ENCODE measurements around the gene SPRYD3.

SPRYD3 gene

DNA sequence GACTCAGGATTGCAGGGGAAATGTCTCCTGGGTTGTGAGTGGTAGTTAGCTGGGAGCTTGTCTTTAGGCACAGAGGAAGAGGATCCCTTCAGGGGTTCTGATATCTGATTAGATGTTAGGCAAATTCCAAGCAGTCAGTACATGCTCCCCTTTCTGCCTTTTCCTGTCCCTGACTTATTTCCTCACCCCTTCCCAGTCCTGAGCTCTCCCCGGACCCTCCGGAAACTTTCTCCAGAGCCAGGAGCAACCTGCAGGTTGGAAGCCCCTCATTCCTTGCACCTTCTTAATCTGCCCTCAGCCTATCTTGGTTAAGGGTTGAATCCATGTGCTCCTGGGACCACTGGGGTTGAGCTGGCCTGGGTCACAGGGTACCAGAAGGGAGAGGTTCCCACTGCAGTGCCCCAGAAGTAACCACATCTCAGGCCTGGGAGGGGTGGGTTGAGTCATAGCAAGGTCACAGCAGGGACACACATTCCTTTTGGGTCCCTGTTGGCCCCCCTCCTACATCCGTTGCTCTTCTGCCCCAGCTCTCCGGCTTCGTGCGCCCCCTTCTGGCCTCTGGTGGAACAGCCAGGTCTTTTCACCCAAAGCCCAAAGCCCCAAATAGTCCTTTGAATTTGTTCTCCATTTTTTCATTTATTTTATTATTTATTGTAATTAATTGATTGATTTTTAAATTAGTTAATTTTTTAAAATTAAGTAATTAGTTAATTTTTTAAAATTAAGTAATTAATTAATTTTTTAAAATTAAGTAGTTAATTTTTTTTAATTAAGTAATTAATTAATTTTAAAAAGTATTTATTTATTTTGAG, 20.1 kb upstream of the SPRYD3 start (continued):
- TF ChIP-seq, protein P1, sequence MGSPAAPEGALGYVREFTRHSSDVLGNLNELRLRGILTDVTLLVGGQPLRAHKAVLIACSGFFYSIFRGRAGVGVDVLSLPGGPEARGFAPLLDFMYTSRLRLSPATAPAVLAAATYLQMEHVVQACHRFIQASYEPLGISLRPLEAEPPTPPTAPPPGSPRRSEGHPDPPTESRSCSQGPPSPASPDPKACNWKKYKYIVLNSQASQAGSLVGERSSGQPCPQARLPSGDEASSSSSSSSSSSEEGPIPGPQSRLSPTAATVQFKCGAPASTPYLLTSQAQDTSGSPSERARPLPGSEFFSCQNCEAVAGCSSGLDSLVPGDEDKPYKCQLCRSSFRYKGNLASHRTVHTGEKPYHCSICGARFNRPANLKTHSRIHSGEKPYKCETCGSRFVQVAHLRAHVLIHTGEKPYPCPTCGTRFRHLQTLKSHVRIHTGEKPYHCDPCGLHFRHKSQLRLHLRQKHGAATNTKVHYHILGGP (tag by site-specific recombination; IDR thresholded peaks at IDR 0.05) = no peak
- TF ChIP-seq BCL11A (tag by site-specific recombination; IDR thresholded peaks at IDR 0.05; ENCODE audit: low read depth) = 0 out of 2 replicates have a peak, but pooled peaks have one; percentile 34
- TF ChIP-seq KLF8 (tag by site-specific recombination; IDR thresholded peaks at IDR 0.05) = peak; percentile 75

DNA sequence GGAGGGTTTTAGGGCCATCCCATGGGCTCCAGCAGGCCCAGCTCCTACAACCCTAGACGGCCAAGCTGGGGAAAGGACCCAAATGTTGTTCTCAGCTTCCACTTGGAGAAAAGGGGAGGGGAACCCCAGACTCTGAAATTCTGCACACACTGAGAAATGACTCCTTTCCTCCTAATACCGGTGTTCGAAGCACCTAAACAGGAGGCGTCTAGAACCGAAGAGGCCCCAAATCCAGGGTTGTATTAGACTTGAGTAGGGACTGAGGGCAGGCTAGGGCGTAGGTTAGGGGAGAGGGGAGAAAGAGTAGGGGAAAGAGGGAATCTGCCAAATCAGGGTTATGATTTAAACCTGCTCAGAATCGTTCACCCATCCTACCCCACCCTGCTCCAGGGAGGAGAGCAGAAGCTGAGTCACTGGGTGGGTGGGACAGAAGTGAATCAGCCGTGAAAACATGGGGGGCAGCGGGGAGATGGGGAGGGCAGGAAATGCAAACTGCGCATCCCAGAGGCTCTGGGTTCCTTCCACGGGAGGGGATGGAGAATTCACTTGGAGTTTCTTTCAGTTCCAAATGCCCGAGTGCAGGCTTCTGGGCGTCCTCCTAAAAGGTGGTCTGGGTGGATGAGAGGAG, 19.3 kb upstream of the SPRYD3 start:
- no peak overlapping the region; the same call in 1 of the 2 replicates for H3K27ac ChIP-seq (ENCODE audit: extremely low read depth, low read depth, low read length)
- TF ChIP-seq, protein P2, sequence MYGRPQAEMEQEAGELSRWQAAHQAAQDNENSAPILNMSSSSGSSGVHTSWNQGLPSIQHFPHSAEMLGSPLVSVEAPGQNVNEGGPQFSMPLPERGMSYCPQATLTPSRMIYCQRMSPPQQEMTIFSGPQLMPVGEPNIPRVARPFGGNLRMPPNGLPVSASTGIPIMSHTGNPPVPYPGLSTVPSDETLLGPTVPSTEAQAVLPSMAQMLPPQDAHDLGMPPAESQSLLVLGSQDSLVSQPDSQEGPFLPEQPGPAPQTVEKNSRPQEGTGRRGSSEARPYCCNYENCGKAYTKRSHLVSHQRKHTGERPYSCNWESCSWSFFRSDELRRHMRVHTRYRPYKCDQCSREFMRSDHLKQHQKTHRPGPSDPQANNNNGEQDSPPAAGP (tag by site-specific recombination; IDR thresholded peaks at IDR 0.05) = peak; percentile 94
- TF ChIP-seq, protein P3, sequence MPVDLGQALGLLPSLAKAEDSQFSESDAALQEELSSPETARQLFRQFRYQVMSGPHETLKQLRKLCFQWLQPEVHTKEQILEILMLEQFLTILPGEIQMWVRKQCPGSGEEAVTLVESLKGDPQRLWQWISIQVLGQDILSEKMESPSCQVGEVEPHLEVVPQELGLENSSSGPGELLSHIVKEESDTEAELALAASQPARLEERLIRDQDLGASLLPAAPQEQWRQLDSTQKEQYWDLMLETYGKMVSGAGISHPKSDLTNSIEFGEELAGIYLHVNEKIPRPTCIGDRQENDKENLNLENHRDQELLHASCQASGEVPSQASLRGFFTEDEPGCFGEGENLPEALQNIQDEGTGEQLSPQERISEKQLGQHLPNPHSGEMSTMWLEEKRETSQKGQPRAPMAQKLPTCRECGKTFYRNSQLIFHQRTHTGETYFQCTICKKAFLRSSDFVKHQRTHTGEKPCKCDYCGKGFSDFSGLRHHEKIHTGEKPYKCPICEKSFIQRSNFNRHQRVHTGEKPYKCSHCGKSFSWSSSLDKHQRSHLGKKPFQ (tag by site-specific recombination; IDR thresholded peaks at IDR 0.05) = no peak
- TF ChIP-seq, protein P4, sequence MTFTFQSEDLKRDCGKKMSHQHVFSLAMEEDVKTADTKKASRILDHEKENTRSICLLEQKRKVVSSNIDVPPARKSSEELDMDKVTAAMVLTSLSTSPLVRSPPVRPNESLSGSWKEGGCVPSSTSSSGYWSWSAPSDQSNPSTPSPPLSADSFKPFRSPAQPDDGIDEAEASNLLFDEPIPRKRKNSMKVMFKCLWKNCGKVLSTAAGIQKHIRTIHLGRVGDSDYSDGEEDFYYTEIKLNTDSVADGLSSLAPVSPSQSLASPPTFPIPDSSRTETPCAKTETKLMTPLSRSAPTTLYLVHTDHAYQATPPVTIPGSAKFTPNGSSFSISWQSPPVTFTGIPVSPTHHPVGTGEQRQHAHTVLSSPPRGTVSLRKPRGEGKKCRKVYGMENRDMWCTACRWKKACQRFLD (tag by site-specific recombination; IDR thresholded peaks at IDR 0.05) = no peak
- TF ChIP-seq, protein P5, sequence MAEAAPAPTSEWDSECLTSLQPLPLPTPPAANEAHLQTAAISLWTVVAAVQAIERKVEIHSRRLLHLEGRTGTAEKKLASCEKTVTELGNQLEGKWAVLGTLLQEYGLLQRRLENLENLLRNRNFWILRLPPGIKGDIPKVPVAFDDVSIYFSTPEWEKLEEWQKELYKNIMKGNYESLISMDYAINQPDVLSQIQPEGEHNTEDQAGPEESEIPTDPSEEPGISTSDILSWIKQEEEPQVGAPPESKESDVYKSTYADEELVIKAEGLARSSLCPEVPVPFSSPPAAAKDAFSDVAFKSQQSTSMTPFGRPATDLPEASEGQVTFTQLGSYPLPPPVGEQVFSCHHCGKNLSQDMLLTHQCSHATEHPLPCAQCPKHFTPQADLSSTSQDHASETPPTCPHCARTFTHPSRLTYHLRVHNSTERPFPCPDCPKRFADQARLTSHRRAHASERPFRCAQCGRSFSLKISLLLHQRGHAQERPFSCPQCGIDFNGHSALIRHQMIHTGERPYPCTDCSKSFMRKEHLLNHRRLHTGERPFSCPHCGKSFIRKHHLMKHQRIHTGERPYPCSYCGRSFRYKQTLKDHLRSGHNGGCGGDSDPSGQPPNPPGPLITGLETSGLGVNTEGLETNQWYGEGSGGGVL (tag by site-specific recombination; IDR thresholded peaks at IDR 0.05) = 0 out of 2 replicates have a peak, but pooled peaks have one; percentile 5
- TF ChIP-seq KLF1 (tag by site-specific recombination; IDR thresholded peaks at IDR 0.05) = peak; percentile 71
- 0 out of 2 replicates have a peak, but pooled peaks have one; percentile 29 for TF ChIP-seq ZNF366 (tag by site-specific recombination; conservative IDR thresholded peaks at IDR 0.05)
- no peak for TF ChIP-seq MYNN (tag by site-specific recombination; IDR thresholded peaks at IDR 0.05; ENCODE audit: borderline replicate concordance)
- TF ChIP-seq EGR2 (tag by site-specific recombination; IDR thresholded peaks at IDR 0.05; ENCODE audit: low read depth) = 0 out of 2 replicates have a peak, but pooled peaks have one; percentile 5
- POLR2A ChIA-PET = interaction anchor here (0.9 to 1.8 kb wide), 6 partner anchors 19 to 52 kb away, joined by 3 to 17 read pairs (median 8); partner anchors contain the start of gene SPRYD3
- CTCF ChIA-PET = interaction anchor here (0.5 to 7.8 kb wide), 30 partner anchors 8 to 816 kb away, joined by 3 to 264 read pairs (median 4); partner anchors contain the start of genes SPRYD3 and TNS2
- H3K4me3 ChIP-seq (ENCODE audit: low read depth, low read length) = no peak overlapping the region
- H3K36me3 ChIP-seq (ENCODE audit: control insufficient read depth in 2 of 2, insufficient read depth in 1 of 2, low read length in 2 of 2) = no peaks in the 10 kb centered on the region
- no peaks in the 10 kb centered on the region for H3K9me3 ChIP-seq (ENCODE audit: control insufficient read depth, insufficient read depth, low read depth, low read length)
- peaks cover 3% of the 10 kb centered on the region; the same call in 1 of the 2 replicates for H3K4me1 ChIP-seq (ENCODE audit: control insufficient read depth, insufficient read depth, low read length)
